ENCODE results near the gene THSD4. TPM values are rescaled to one million over a fixed set of nuclear protein-coding genes. Genes with fewer than 3 reads are reported as not detected.

Gene THSD4
- polyA plus RNA-seq, 1 donor from 2014 or later: 0.46 TPM

DNA sequence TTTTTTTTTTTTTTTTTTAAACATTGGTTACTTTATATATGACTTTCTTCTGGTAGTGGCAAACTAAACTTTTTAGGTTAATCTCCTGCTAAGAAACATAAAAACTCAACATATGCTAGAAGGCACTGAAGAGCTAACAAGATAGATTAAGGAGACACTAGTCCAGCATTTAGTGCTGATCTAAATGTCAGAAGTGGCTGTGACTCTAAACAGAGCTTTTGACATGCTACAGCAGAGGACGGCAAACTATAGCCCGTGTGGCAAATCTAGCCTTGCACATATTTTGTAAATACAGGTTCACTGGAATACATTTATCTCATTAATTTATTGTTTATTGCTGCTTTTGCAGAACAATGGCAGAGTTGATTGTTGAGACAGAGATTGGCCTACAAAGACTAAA is 715.7 kb downstream of the THSD4 start:
- TF ChIP-seq POLR2AphosphoS5 (IDR thresholded peaks at IDR 0.05) (no peak), MXI1 (conservative IDR thresholded peaks at IDR 0.05; ENCODE audit: poor library complexity, severe bottlenecking) (no peak), SMC3 (conservative IDR thresholded peaks at IDR 0.05; ENCODE audit: poor library complexity) (no peak), TAF1 (IDR thresholded peaks at IDR 0.05; ENCODE audit: low read depth) (no peak), EP300 (conservative IDR thresholded peaks at IDR 0.05; ENCODE audit: poor library complexity, severe bottlenecking) (no peak), RAD21 (conservative IDR thresholded peaks at IDR 0.05) (no peak), EZH2 (IDR thresholded peaks at IDR 0.05; ENCODE audit: borderline replicate concordance, insufficient read depth, low read length, poor library complexity, severe bottlenecking) (no peak)
- TF ChIP-seq, protein P1, sequence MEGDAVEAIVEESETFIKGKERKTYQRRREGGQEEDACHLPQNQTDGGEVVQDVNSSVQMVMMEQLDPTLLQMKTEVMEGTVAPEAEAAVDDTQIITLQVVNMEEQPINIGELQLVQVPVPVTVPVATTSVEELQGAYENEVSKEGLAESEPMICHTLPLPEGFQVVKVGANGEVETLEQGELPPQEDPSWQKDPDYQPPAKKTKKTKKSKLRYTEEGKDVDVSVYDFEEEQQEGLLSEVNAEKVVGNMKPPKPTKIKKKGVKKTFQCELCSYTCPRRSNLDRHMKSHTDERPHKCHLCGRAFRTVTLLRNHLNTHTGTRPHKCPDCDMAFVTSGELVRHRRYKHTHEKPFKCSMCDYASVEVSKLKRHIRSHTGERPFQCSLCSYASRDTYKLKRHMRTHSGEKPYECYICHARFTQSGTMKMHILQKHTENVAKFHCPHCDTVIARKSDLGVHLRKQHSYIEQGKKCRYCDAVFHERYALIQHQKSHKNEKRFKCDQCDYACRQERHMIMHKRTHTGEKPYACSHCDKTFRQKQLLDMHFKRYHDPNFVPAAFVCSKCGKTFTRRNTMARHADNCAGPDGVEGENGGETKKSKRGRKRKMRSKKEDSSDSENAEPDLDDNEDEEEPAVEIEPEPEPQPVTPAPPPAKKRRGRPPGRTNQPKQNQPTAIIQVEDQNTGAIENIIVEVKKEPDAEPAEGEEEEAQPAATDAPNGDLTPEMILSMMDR (IDR thresholded peaks at IDR 0.05; ENCODE audit: poor library complexity, severe bottlenecking): no peak
- TF ChIP-seq, protein P2, sequence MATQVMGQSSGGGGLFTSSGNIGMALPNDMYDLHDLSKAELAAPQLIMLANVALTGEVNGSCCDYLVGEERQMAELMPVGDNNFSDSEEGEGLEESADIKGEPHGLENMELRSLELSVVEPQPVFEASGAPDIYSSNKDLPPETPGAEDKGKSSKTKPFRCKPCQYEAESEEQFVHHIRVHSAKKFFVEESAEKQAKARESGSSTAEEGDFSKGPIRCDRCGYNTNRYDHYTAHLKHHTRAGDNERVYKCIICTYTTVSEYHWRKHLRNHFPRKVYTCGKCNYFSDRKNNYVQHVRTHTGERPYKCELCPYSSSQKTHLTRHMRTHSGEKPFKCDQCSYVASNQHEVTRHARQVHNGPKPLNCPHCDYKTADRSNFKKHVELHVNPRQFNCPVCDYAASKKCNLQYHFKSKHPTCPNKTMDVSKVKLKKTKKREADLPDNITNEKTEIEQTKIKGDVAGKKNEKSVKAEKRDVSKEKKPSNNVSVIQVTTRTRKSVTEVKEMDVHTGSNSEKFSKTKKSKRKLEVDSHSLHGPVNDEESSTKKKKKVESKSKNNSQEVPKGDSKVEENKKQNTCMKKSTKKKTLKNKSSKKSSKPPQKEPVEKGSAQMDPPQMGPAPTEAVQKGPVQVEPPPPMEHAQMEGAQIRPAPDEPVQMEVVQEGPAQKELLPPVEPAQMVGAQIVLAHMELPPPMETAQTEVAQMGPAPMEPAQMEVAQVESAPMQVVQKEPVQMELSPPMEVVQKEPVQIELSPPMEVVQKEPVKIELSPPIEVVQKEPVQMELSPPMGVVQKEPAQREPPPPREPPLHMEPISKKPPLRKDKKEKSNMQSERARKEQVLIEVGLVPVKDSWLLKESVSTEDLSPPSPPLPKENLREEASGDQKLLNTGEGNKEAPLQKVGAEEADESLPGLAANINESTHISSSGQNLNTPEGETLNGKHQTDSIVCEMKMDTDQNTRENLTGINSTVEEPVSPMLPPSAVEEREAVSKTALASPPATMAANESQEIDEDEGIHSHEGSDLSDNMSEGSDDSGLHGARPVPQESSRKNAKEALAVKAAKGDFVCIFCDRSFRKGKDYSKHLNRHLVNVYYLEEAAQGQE (IDR thresholded peaks at IDR 0.05; ENCODE audit: borderline replicate concordance): no peak
- H4K20me1 ChIP-seq (ENCODE audit: insufficient read depth): no peaks in the 10 kb centered on the region
- H3K4me3 ChIP-seq (ENCODE audit: low read length): no peak overlapping the region
- H3K79me2 ChIP-seq (replicated peaks; ENCODE audit: insufficient read depth, low read length): no peaks in the 10 kb centered on the region
- no peaks in the 10 kb centered on the region for H3K9me3 ChIP-seq (ENCODE audit: low read length)
- no peak overlapping the region for H3K9ac ChIP-seq (ENCODE audit: low read length)
- no peak overlapping the region for H3K4me2 ChIP-seq (ENCODE audit: low read length)
- peaks cover 9% of the 10 kb centered on the region for H3K36me3 ChIP-seq (ENCODE audit: insufficient read depth, low read length)
- H2AFZ ChIP-seq (ENCODE audit: low read depth, low read length): no peak overlapping the region
- H3K9me2 ChIP-seq (ENCODE audit: insufficient read depth, low read length): no peaks in the 10 kb centered on the region
- no peak overlapping the region for H3K27ac ChIP-seq (ENCODE audit: low read length)
- H3K27me3 ChIP-seq (ENCODE audit: insufficient read depth, low read depth, low read length): no peaks in the 10 kb centered on the region
- no peaks in the 10 kb centered on the region for H3F3A ChIP-seq (ENCODE audit: insufficient read depth, low read length, poor library complexity, severe bottlenecking)

Other genes with a start within 250 kb of the THSD4 start
- 6.6 and 7.2 TPM in 2 replicates for gene THAP10, start 223.0 kb upstream of the THSD4 start, polyA plus RNA-seq
- gene LRRC49, start 222.6 kb upstream of the THSD4 start, polyA plus RNA-seq: 117 and 141 TPM in 2 replicates

All from neural cell (in vitro differentiated cells).